ENCODE results near the gene SYNGR2. TPM values are rescaled to one million over a fixed set of nuclear protein-coding genes. Genes with fewer than 3 reads are reported as not detected.

Gene SYNGR2
- total RNA-seq, 1 donor from 2014 or later: 85.7 TPM

DNA sequence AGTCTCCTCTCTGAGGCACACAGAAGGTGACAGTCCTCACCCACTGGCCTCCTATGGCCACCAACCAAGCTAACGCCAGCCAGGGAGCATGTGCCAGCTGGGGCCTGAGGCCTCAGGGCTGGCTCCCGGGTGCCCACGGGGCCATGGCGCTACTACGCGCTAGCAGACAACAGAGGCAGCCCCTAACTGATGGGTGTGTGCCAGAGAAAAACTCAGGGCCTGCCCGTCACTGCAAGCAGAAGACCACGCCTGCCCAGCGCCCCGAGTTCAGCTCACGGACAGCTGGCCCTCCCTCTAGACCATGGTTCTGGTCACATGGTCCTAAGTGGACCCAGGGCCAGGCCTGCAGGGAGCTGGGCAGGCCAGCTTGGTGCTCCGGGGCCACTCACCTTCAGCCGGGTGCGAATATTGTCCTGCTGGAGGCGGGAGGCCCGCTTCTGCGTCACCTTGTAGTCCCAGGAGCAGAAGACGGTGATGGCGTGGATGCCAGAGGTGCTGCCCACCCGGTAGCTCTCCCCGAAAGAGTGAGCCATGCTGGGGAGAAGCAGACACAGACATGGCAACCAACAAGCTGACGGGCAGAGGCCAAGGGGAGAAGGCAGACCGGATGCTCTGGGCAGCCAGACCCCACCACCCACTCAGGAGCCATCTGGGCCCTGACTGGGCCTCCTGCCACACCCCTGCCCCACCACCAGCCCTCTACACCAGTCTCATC lies 46.0 kb upstream of the SYNGR2 start:
- Histone ChIP-seq H3K4me3 (ENCODE audit: low read depth, low read length) (no peak overlapping the region), H3K27me3 (ENCODE audit: control insufficient read depth, insufficient read depth, low read length) (no peaks in the 10 kb centered on the region), H3K36me3 (ENCODE audit: control insufficient read depth, insufficient read depth, low read length) (no peaks in the 10 kb centered on the region)
- DNase-seq (ENCODE audit: low read depth): no peak
- TF ChIP-seq, protein P1, sequence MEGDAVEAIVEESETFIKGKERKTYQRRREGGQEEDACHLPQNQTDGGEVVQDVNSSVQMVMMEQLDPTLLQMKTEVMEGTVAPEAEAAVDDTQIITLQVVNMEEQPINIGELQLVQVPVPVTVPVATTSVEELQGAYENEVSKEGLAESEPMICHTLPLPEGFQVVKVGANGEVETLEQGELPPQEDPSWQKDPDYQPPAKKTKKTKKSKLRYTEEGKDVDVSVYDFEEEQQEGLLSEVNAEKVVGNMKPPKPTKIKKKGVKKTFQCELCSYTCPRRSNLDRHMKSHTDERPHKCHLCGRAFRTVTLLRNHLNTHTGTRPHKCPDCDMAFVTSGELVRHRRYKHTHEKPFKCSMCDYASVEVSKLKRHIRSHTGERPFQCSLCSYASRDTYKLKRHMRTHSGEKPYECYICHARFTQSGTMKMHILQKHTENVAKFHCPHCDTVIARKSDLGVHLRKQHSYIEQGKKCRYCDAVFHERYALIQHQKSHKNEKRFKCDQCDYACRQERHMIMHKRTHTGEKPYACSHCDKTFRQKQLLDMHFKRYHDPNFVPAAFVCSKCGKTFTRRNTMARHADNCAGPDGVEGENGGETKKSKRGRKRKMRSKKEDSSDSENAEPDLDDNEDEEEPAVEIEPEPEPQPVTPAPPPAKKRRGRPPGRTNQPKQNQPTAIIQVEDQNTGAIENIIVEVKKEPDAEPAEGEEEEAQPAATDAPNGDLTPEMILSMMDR (IDR thresholded peaks at IDR 0.05; ENCODE audit: insufficient read depth, low read length, poor library complexity, severe bottlenecking): no peak

DNA sequence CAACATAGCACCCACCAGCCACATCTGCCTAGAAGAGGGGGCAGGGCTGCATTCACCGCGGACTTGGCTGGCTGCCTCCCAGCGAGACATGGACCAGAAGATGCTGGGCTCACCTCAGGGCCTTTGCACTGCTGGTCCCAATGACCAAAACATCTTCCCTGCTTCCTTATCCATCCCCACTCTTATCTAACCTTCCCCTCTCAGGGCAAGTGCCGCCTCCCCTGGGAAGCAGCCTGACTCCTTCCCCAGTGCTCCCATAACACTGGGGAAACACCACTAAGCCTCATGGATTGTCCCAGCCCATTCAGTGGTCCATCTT lies 45.5 kb upstream of the SYNGR2 start:
- Histone ChIP-seq H3K27me3 (ENCODE audit: control insufficient read depth, insufficient read depth, low read length) (no peaks in the 10 kb centered on the region), H3K4me3 (ENCODE audit: low read depth, low read length) (no peak overlapping the region), H3K36me3 (ENCODE audit: control insufficient read depth, insufficient read depth, low read length) (no peaks in the 10 kb centered on the region)
- TF ChIP-seq, protein P1 (IDR thresholded peaks at IDR 0.05; ENCODE audit: insufficient read depth, low read length, poor library complexity, severe bottlenecking): no peak
- DNase-seq (ENCODE audit: low read depth): no peak

DNA sequence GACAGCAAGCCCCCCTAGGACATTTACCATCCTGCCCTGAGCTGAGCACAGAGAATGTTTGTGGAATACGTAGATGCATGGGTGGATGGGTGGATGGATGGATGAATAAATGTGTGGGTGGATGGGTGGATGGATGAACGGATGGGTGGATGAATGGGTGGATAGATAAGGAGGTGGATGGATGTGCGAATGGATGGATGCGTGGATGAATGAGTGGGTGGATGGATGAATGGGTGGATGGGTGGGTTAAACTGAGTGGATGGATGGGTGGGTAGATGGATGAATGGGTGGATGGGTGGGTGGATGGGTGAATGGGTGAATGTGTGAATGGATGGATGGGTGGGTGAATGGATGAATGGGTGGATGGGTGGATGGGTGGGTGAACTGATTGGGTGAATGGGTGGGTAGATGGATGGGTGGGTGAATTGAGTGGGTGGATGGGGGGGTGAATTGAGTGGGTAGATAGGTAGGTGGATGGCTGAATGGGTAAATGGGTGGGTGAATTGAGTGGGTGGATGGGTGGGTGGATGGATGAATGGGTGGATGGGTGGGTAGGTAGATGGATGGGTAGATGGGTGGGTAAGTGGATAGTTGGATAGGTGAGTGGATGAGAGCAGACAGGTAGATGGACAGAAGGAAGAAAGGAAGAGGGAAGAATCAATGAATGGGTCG lies 45.0 kb upstream of the SYNGR2 start:
- H3K27me3 ChIP-seq (ENCODE audit: control insufficient read depth, insufficient read depth, low read length): no peaks in the 10 kb centered on the region
- TF ChIP-seq, protein P1 (IDR thresholded peaks at IDR 0.05; ENCODE audit: insufficient read depth, low read length, poor library complexity, severe bottlenecking): no peak
- no peak overlapping the region for H3K4me3 ChIP-seq (ENCODE audit: low read depth, low read length)
- H3K36me3 ChIP-seq (ENCODE audit: control insufficient read depth, insufficient read depth, low read length): no peaks in the 10 kb centered on the region
- DNase-seq (ENCODE audit: low read depth): no peak

DNA sequence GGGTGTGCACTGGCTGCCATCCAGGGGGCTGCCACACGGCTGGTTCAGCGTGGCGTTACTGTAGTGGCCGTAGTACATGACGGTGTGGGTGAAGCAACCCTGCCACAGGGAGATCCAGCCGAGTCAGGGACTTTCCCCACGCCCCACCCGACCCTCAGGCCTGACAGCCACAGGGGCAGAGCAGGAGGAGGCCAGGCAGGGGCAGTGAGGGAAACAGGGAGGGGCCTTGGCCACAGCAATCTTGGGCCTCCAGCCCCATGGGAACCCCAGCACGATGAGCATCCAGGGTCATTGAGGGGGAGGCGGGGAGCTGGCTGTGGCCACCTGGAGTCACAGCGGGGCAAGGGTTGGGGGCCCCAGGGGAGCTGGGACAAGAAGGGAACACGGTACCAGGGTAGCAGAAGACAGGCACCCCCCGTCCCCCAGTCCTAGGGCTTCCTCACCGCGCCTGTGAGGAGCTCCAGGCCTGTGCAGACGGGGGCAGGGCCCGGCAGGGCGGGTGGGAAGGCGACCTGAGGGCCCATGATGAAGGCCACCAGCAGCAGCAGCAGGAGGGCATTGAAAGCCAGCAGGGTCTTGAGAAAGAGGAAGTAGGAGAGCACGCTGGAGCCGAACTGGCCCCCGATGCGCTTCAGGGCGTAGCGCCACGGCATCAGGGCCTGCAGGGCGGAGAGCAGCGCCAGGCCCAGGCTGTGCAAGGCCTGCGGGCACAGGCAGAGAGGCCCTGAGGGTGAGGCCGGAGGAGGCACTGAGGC lies 44.1 kb upstream of the SYNGR2 start:
- H3K4me3 ChIP-seq (ENCODE audit: low read depth, low read length): no peak overlapping the region
- DNase-seq (ENCODE audit: low read depth): no peak
- H3K27me3 ChIP-seq (ENCODE audit: control insufficient read depth, insufficient read depth, low read length): no peaks in the 10 kb centered on the region
- TF ChIP-seq, protein P1 (IDR thresholded peaks at IDR 0.05; ENCODE audit: insufficient read depth, low read length, poor library complexity, severe bottlenecking): no peak
- no peaks in the 10 kb centered on the region for H3K36me3 ChIP-seq (ENCODE audit: control insufficient read depth, insufficient read depth, low read length)

DNA sequence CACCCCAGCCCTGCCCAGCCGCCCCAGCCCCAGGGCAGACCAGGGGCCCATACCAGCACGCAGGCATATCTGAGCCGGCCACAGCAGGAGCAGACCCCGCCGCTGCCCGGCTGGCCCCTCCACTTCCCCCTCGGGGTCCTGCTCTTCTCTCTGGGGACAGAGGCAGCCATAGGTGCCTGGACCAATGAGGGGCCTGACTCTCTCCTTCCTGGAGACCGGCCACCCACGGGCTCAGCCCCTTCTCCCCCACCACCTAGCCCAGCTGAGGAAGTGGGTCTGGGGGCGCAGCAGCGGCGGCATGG lies 43.6 kb upstream of the SYNGR2 start:
- no peak for DNase-seq (ENCODE audit: low read depth)
- TF ChIP-seq, protein P1 (IDR thresholded peaks at IDR 0.05; ENCODE audit: insufficient read depth, low read length, poor library complexity, severe bottlenecking): no peak
- Histone ChIP-seq H3K27me3 (ENCODE audit: control insufficient read depth, insufficient read depth, low read length) (no peaks in the 10 kb centered on the region), H3K36me3 (ENCODE audit: control insufficient read depth, insufficient read depth, low read length) (no peaks in the 10 kb centered on the region), H3K4me3 (ENCODE audit: low read depth, low read length) (no peak overlapping the region)
